AG04449 (cell line): ENCODE data around the gene DSCAM.

Experiments used
- CTCF ChIA-PET: fragments of 350-600 bp; formaldehyde crosslinking; extraction: SDS; loops from one replicate; lab custom pipeline; 2021; ENCODE audit warnings: antibody characterized with exemption; lab: Yijun Ruan, JAX
- POLR2A ChIA-PET: fragments of 400-600, 350-600 bp; formaldehyde crosslinking; extraction: SDS; loops from one replicate; lab custom pipeline; 2020; ENCODE audit warnings: antibody characterized with exemption, inconsistent platforms; lab: Yijun Ruan, JAX
- DNase-seq: peaks from one replicate; pipeline ENCODE4 v3.0.0-alpha.2; 2010; ENCODE audit warnings: low read depth, low spot score
- H3K4me3 ChIP-seq: 2 replicates; pipeline ENCODE4 v1.5.1; 2011; ENCODE audit warnings: low read depth, mild to moderate bottlenecking, control low read depth, low read length
- TF ChIP-seq, protein P1 (sequence below): IDR thresholded peaks from one replicate; pipeline ENCODE4 v1.5.1; 2011; ENCODE audit warnings: mild to moderate bottlenecking, moderate library complexity, low read length, control low read depth, inconsistent platforms; ENCODE audit not compliant: insufficient read depth; ENCODE audit errors: missing control alignments

Gene DSCAM

DNA sequence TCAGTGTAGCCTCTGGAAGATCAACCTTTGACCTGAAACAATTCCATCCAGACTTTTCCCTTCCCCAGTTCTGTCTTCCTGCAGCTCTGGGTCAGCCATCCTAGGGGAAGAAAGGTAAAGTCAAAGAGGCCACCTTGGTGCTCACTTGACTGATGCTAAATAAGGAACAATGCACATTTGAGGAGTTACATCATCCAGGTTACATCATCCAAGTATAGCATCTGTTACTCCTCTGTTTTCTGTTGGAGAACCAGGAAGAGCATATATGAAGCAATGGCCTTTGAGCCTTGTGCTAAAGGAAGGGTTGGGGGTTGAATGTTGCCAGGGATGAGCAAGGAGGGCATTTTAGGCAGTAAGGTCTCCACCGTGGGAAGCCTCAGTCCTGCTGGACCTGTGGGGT lies 3.1 kb upstream of the DSCAM start:
- DNase-seq: no peak
- CTCF ChIA-PET: no interaction called here
- TF ChIP-seq, protein P1, sequence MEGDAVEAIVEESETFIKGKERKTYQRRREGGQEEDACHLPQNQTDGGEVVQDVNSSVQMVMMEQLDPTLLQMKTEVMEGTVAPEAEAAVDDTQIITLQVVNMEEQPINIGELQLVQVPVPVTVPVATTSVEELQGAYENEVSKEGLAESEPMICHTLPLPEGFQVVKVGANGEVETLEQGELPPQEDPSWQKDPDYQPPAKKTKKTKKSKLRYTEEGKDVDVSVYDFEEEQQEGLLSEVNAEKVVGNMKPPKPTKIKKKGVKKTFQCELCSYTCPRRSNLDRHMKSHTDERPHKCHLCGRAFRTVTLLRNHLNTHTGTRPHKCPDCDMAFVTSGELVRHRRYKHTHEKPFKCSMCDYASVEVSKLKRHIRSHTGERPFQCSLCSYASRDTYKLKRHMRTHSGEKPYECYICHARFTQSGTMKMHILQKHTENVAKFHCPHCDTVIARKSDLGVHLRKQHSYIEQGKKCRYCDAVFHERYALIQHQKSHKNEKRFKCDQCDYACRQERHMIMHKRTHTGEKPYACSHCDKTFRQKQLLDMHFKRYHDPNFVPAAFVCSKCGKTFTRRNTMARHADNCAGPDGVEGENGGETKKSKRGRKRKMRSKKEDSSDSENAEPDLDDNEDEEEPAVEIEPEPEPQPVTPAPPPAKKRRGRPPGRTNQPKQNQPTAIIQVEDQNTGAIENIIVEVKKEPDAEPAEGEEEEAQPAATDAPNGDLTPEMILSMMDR: no peak
- H3K4me3 ChIP-seq: no peak overlapping the region
- POLR2A ChIA-PET: no interaction called here

DNA sequence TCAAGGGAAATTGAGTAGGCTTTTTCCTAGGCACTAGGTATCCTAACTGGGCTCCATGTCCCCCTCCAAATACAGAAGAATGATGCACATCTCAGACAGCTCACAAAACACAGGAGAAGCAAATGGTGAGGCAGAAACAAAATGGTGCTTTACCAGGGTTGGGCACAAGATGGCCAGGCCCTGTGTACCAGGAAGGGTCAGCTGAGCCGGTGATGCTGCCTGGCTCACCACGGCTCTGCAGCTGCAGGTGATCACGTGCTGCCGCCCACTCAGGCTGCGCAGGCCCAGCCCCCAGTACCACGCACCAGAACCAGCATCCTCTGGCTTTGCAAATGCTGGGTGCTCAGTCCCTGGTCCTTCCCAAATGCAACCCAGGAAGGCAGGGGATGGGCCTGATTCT lies 993 bp upstream of the DSCAM start:
- no peak for DNase-seq
- H3K4me3 ChIP-seq: no peak overlapping the region
- TF ChIP-seq, protein P1: no peak
- ChIA-PET CTCF (interaction anchor here (0.9 kb wide), 1 partner anchor 381 kb away, joined by 3 read pairs; no protein-coding TSS in a partner anchor), POLR2A (no interaction called here)

DNA sequence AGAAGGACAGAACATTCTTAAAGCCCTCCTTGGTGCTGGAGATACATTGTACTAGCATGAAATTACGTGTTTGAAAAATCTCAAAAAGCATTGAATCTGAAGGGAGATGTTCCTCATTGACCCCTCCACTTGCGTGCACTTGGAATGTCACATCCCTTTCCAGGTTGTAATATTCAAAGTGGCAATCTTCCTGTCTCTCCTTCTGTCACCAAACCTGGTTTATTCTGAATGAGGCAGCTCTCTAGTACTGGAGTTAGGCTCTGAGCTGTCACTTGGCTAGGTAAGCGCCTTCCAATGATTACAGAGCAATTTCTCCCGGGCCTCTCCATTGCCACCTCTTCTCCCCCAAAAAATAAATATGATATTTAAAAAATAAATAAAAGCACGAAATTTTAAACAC lies 855 bp downstream of the DSCAM start:
- no peak for DNase-seq
- peak overlapping the region; percentile 1 for H3K4me3 ChIP-seq
- TF ChIP-seq, protein P1: no peak
- CTCF ChIA-PET: interaction anchor here (2.2 kb wide), 1 partner anchor 379 kb away, joined by 11 read pairs; no protein-coding TSS in a partner anchor
- POLR2A ChIA-PET: interaction anchor here (0.7 kb wide), 1 partner anchor 197 kb away, joined by 3 read pairs; no protein-coding TSS in a partner anchor

DNA sequence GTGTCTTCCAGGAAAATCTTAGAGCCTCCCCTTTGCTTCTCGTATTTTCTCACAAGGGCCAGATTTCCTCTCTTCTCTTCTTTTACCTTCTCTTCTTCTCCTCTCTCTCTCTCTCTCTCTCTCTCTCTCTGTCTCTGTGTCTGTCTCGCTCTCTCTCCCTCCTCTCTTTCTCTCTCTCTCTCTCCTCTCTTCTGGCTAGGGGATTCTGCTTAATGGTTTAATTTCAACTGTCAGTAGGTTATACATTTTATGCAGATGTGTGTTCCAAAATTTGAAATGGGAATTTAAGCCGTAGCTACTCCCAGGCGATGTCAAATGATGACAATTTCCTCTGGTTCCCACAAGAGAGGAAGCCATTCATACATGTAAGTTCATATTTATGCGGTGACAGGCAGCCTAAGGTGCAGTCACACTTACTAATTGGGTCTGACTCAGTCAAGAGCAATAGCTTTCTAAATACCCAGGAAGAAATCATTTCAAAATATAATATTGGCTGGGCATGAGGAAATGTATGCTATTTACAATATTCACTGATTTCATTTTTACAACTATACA lies 1.4 kb downstream of the DSCAM start:
- no peak overlapping the region for H3K4me3 ChIP-seq
- ChIA-PET CTCF (interaction anchor here (2.2 kb wide), 1 partner anchor 379 kb away, joined by 11 read pairs; no protein-coding TSS in a partner anchor), POLR2A (interaction anchor here (0.7 kb wide), 1 partner anchor 197 kb away, joined by 3 read pairs; no protein-coding TSS in a partner anchor)
- TF ChIP-seq, protein P1: no peak
- peak; percentile 19 for DNase-seq

DNA sequence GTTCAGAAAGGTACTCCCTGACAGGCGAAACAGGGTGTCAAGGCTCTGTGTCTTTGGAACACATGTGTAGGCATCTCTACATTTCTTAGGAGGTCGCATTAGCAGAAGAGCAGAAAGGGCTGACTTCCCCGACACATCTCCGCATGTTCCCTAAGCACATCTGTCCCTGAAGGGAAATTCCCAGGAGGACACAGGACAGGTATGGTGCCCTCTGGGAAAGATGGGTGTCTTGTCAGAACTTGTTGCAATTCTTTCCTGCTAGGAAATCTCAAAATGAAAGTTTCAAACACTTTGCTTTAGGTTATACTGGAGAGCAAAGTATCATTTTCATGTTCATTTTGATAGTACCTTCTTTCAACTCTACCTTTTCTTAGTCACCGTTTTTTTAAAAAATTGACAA lies 2.0 kb downstream of the DSCAM start:
- no peak overlapping the region for H3K4me3 ChIP-seq
- TF ChIP-seq, protein P1: no peak
- POLR2A ChIA-PET: no interaction called here
- CTCF ChIA-PET: interaction anchor here (2.2 kb wide), 1 partner anchor 378 kb away, joined by 11 read pairs; no protein-coding TSS in a partner anchor
- no peak for DNase-seq

DNA sequence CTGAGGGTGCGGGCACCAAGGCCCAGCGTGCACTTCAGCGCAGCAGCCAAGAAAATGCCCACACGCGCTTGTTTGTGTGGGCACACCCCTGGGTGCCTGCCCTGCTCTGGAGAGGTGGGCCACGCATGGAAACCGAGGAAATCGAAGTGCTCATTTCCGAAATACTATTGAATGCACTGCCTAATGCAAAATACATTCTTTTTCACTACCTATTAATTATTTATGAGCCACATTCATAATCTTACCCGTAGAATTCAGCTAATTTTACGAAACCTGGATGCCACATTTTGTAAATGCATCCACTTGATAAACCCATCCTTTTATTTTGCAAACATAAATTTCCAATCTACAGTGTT lies 4.8 kb downstream of the DSCAM start:
- H3K4me3 ChIP-seq: no peak overlapping the region
- TF ChIP-seq, protein P1: no peak
- no peak for DNase-seq
- ChIA-PET POLR2A (no interaction called here), CTCF (interaction anchor here (0.9 to 7.9 kb wide), 3 partner anchors 226 to 376 kb away, joined by 3 to 51 read pairs (median 3); no protein-coding TSS in a partner anchor)
